HCT116 (cell line): ENCODE measurements around the gene AMMECR1. TPM values are rescaled to one million over a fixed set of nuclear protein-coding genes. Genes with fewer than 3 reads are reported as not detected.

Experiments
- ATAC-seq: fragments of 200-7000 bp; cut with Tn5 transposase; 2 replicates; pipeline ENCODE4 v1.9.1; 2020; ENCODE audit warnings: mild to moderate bottlenecking, moderate library complexity
- BruUV-seq: library from RNA; stranded (reverse); fragments of 400-500 nt; replicated peaks from 2 replicates; lab custom pipeline; 2021; lab: Mats Ljungman, UMichigan
- CTCF ChIA-PET: fragments of 300-600 bp; sonication (Branson Sonifier 250); formaldehyde crosslinking; loops from one replicate; lab custom pipeline; 2021; ENCODE audit warnings: antibody characterized with exemption; lab: Charles Lee
- POLR2A ChIA-PET: fragments of 300-600, 350-600 bp; sonication (Branson Sonifier 250); formaldehyde crosslinking; loops from one replicate; lab custom pipeline; 2021; ENCODE audit warnings: antibody characterized with exemption; lab: Charles Lee
- RAD21 ChIA-PET, 2 experiments: fragments of 300-600 bp; sonication (Branson Sonifier 250); formaldehyde crosslinking; loops; one replicate each; lab custom pipeline; 2023; ENCODE audit warnings: low total read pairs in 2 of 2; ENCODE audit not compliant: uncharacterized antibody in 2 of 2, unreplicated experiment in 2 of 2, low non-redundant PET in 1 of 2; lab: Charles Lee
- DNase-seq: peaks from one replicate; pipeline ENCODE4 v3.0.0-alpha.2; 2010; ENCODE audit warnings: low read depth, low spot score
- H2AFZ ChIP-seq: fragments of 200-600 bp; shearing (Covaris generic), sonication (generic); 2 replicates; pipeline ENCODE4 v1.6.1; 2017; ENCODE audit warnings: low read depth, mixed run types, mixed read lengths, antibody characterized with exemption, low read length; ENCODE audit not compliant: poor library complexity, severe bottlenecking
- H3K27ac ChIP-seq: 2 replicates; pipeline ENCODE4 v1.5.1; 2012; ENCODE audit warnings: low read depth, low read length
- H3K27me3 ChIP-seq: fragments of 200-600 bp; sonication (generic); 2 replicates; pipeline ENCODE4 v1.6.1; 2016; ENCODE audit warnings: mixed run types, low read length, mixed read lengths; ENCODE audit not compliant: insufficient read depth
- H3K36me3 ChIP-seq, 2 experiments: fragments of 200-500 bp in 1 of 2; fragments of 200-600 bp in 1 of 2; sonication (Bioruptor generic) in 1 of 2; sonication (generic) in 1 of 2; 2 replicates each; pipeline versions ENCODE4 v1.5.1 to v1.6.1; 2014 to 2016; ENCODE audit warnings: low read length in 2 of 2, inconsistent platforms in 1 of 2, mixed read lengths in 1 of 2, mixed run types in 1 of 2; ENCODE audit not compliant: insufficient read depth in 2 of 2, control insufficient read depth in 1 of 2
- H3K4me1 ChIP-seq, 2 experiments: fragments of 200-600 bp in 1 of 2; sonication (generic) in 1 of 2; 2 replicates each; pipeline versions ENCODE4 v1.5.1 to v1.6.1; 2012 to 2017; ENCODE audit warnings: low read length in 2 of 2, inconsistent platforms in 1 of 2, mild to moderate bottlenecking in 1 of 2, mixed read lengths in 1 of 2, mixed run types in 1 of 2, moderate library complexity in 1 of 2; ENCODE audit not compliant: insufficient read depth in 2 of 2, control insufficient read depth in 1 of 2
- H3K4me2 ChIP-seq: fragments of 200-600 bp; sonication (generic); 2 replicates; pipeline ENCODE4 v1.6.1; 2017; ENCODE audit warnings: mixed run types, low read length, mixed read lengths
- H3K4me3 ChIP-seq, 2 experiments: fragments of 200-600 bp in 1 of 2; sonication (generic) in 1 of 2; replicated peaks in 1 of 2; 2 replicates each; pipeline ENCODE4 v1.5.1; 2011 to 2016; ENCODE audit warnings: low read length in 2 of 2, control low read depth in 1 of 2, low read depth in 1 of 2, mild to moderate bottlenecking in 1 of 2, mixed read lengths in 1 of 2, mixed run types in 1 of 2
- H3K79me2 ChIP-seq: fragments of 200-600 bp; sonication (generic); 2 replicates; pipeline ENCODE4 v1.6.1; 2017; ENCODE audit warnings: mild to moderate bottlenecking, mixed run types, low read length, moderate library complexity, mixed read lengths; ENCODE audit not compliant: insufficient read depth
- H3K9ac ChIP-seq: fragments of 200-600 bp; sonication (generic); 2 replicates; pipeline ENCODE4 v1.6.1; 2016; ENCODE audit warnings: low read length, mixed read lengths
- H3K9me2 ChIP-seq: fragments of 200-600 bp; sonication (generic), shearing (Covaris generic); 2 replicates; pipeline ENCODE4 v1.6.1; 2017; ENCODE audit warnings: mixed run types, mild to moderate bottlenecking, moderate library complexity; ENCODE audit not compliant: insufficient read depth
- H3K9me3 ChIP-seq, 2 experiments: fragments of 200-500 bp in 1 of 2; fragments of 200-600 bp in 1 of 2; sonication (Bioruptor generic) in 1 of 2; sonication (generic) in 1 of 2; 2 replicates each; pipeline ENCODE4 v1.6.1; 2014 to 2017; ENCODE audit warnings: low read length in 2 of 2, mixed read lengths in 2 of 2, inconsistent platforms in 1 of 2, low read depth in 1 of 2, mild to moderate bottlenecking in 1 of 2, mixed run types in 1 of 2, moderate library complexity in 1 of 2; ENCODE audit not compliant: control insufficient read depth in 1 of 2, insufficient read depth in 1 of 2
- H4K20me1 ChIP-seq: fragments of 200-600 bp; sonication (generic), shearing (Covaris generic); 2 replicates; pipeline ENCODE4 v1.6.1; 2017; ENCODE audit warnings: mixed run types, mild to moderate bottlenecking, moderate library complexity; ENCODE audit not compliant: insufficient read depth
- CBX3 ChIP-seq: IDR thresholded peaks from 2 replicates; pipeline ENCODE4 v1.6.1; 2012; ENCODE audit warnings: low read depth
- CEBPB ChIP-seq: IDR thresholded peaks from 2 replicates; pipeline ENCODE4 v1.6.1; 2012; ENCODE audit warnings: low read depth
- EGR1 ChIP-seq: IDR thresholded peaks from 2 replicates; pipeline ENCODE4 v1.6.1; 2012; ENCODE audit warnings: low read depth
- EZH2 ChIP-seq: fragments of 200-600 bp; sonication (generic); IDR thresholded peaks from 2 replicates; pipeline ENCODE4 v1.6.1; 2017; ENCODE audit warnings: antibody characterized with exemption, mixed run types
- EZH2phosphoT487 ChIP-seq: fragments of 200-600 bp; IDR thresholded peaks from 2 replicates; pipeline ENCODE4 v1.6.1; 2018; ENCODE audit warnings: antibody characterized with exemption, borderline replicate concordance
- FOSL1 ChIP-seq: IDR thresholded peaks from 2 replicates; pipeline ENCODE4 v1.6.1; 2012; ENCODE audit warnings: low read depth
- JUND ChIP-seq: IDR thresholded peaks from 2 replicates; pipeline ENCODE4 v1.6.1; 2012
- POLR2AphosphoS5 ChIP-seq: IDR thresholded peaks from 2 replicates; pipeline ENCODE4 v1.6.1; 2011; ENCODE audit warnings: mild to moderate bottlenecking, low read depth, low read length, moderate library complexity
- RAD21 ChIP-seq: IDR thresholded peaks from 2 replicates; pipeline ENCODE4 v1.6.1; 2012; ENCODE audit warnings: low read depth, mild to moderate bottlenecking
- SIN3A ChIP-seq: IDR thresholded peaks from 2 replicates; pipeline ENCODE4 v1.6.1; 2012; ENCODE audit warnings: low read depth
- SP1 ChIP-seq: IDR thresholded peaks from 2 replicates; pipeline ENCODE4 v1.6.1; 2012; ENCODE audit warnings: low read depth
- TCF7L2 ChIP-seq: IDR thresholded peaks from 2 replicates; pipeline ENCODE4 v1.7.0; 2011; ENCODE audit warnings: borderline replicate concordance, inconsistent platforms; ENCODE audit not compliant: insufficient read depth, insufficient read length; ENCODE audit errors: extremely low read depth
- YY1 ChIP-seq: IDR thresholded peaks from 2 replicates; pipeline ENCODE4 v1.6.1; 2011; ENCODE audit warnings: low read length, low read depth, moderate library complexity, mild to moderate bottlenecking; ENCODE audit not compliant: insufficient replicate concordance; ENCODE audit errors: extremely low read depth
- ZNF274 ChIP-seq: fragments of 200-500 bp; sonication (Bioruptor generic); IDR thresholded peaks from 2 replicates; pipeline ENCODE4 v1.6.1; 2014; ENCODE audit warnings: mild to moderate bottlenecking, low read depth, low read length, inconsistent platforms
- intact Hi-C: fragments of 100-400 bp; cut with micrococcal nuclease; formaldehyde crosslinking; loops from 2 replicates; pipeline ENCODE4 v1.10.0; 2022
- total RNA-seq: library from RNA; stranded (reverse); gene quantifications from one replicate; pipeline ENCODE4 v1.2.1, GENCODE V29; 2021; ENCODE audit not compliant: unreplicated experiment
- TF ChIP-seq, protein P1 (sequence below): IDR thresholded peaks from 2 replicates; pipeline ENCODE4 v1.6.1; 2012
- TF ChIP-seq, protein P2 (sequence below), 3 experiments: fragments of 200-600 bp in 1 of 3; sonication (generic) in 1 of 3; IDR thresholded peaks in 2 of 3; conservative IDR thresholded peaks in 1 of 3; 2 replicates each; pipeline ENCODE4 v1.5.1; 2012 to 2017; ENCODE audit warnings: low read depth in 2 of 3, low read length in 2 of 3, antibody characterized with exemption in 1 of 3, borderline replicate concordance in 1 of 3, control low read depth in 1 of 3, mild to moderate bottlenecking in 1 of 3, mixed read lengths in 1 of 3, mixed run types in 1 of 3, moderate library complexity in 1 of 3; ENCODE audit not compliant: insufficient read depth in 1 of 3
- TF ChIP-seq, protein P3 (sequence below): IDR thresholded peaks from 2 replicates; pipeline ENCODE4 v1.6.1; 2011; ENCODE audit warnings: mild to moderate bottlenecking, low read length, moderate library complexity; ENCODE audit not compliant: insufficient replicate concordance; ENCODE audit errors: extremely low read depth

The AMMECR1 gene
- total RNA-seq, 1 experiment from 2014 or later = 9.2 TPM

DNA sequence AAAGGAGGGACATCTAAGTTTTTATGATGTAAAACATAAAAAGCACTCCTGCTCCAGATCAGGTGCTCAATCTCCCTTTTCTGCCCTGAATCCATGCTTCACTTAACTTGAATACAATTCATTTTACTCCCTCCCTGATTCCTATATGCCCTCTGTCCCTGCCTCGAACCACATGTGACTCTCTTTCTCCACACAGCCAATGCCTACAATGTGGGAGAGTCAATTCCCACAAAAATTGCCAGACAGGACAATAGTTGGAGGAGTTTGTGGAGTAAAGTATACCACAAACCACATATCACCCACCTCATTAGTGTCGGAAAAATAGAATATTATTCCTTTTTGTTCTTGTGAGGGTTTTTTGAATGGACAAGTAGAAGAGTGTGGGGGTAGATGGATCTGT lies 9.7 kb downstream of the AMMECR1 start:
- CTCF ChIA-PET = no interaction called here

More for the DNA sequence above, 9.7 kb downstream of the AMMECR1 start:
- ChIA-PET RAD21 (no interaction called here), POLR2A (interaction anchor here (2.0 kb wide), 1 partner anchor 10 kb away, joined by 4 read pairs; the partner anchor contains the start of gene AMMECR1)
- Histone ChIP-seq H3K79me2 (peaks cover 11% of the 10 kb centered on the region; the same call in 1 of the 2 replicates), H3K36me3 (no peaks in the 10 kb centered on the region), H3K27me3 (no peaks in the 10 kb centered on the region), H2AFZ (no peak overlapping the region), H3K9ac (no peak overlapping the region), H3K9me2 (no peaks in the 10 kb centered on the region), H3K4me3 (no peak overlapping the region), H3K9me3 (no peaks in the 10 kb centered on the region), H3K27ac (no peak overlapping the region), H3K4me2 (no peak overlapping the region), H4K20me1 (0 out of 2 replicates have a peak, but pooled peaks cover 4% of the 10 kb centered on the region), H3K4me1 (no peaks in the 10 kb centered on the region)
- no peak for TF ChIP-seq EZH2phosphoT487
- no peak for TF ChIP-seq RAD21
- no peak for TF ChIP-seq SIN3A
- TF ChIP-seq EZH2 = no peak
- no peak for TF ChIP-seq CBX3
- TF ChIP-seq, protein P1, sequence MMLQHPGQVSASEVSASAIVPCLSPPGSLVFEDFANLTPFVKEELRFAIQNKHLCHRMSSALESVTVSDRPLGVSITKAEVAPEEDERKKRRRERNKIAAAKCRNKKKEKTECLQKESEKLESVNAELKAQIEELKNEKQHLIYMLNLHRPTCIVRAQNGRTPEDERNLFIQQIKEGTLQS = no peak
- no peak for TF ChIP-seq JUND
- no peak for TF ChIP-seq TCF7L2
- TF ChIP-seq YY1 = no peak
- no peak for TF ChIP-seq FOSL1
- no peak for TF ChIP-seq ZNF274
- TF ChIP-seq EGR1 = no peak
- no peak for TF ChIP-seq SP1
- TF ChIP-seq POLR2AphosphoS5 = no peak
- no peak for TF ChIP-seq CEBPB
- TF ChIP-seq, protein P2, sequence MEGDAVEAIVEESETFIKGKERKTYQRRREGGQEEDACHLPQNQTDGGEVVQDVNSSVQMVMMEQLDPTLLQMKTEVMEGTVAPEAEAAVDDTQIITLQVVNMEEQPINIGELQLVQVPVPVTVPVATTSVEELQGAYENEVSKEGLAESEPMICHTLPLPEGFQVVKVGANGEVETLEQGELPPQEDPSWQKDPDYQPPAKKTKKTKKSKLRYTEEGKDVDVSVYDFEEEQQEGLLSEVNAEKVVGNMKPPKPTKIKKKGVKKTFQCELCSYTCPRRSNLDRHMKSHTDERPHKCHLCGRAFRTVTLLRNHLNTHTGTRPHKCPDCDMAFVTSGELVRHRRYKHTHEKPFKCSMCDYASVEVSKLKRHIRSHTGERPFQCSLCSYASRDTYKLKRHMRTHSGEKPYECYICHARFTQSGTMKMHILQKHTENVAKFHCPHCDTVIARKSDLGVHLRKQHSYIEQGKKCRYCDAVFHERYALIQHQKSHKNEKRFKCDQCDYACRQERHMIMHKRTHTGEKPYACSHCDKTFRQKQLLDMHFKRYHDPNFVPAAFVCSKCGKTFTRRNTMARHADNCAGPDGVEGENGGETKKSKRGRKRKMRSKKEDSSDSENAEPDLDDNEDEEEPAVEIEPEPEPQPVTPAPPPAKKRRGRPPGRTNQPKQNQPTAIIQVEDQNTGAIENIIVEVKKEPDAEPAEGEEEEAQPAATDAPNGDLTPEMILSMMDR (IDR thresholded peaks at IDR 0.05 in 2 of 3, conservative IDR thresholded peaks at IDR 0.05 in 1 of 3; ENCODE audit: borderline replicate concordance in 1 of 3, insufficient read depth in 1 of 3, low read depth in 2 of 3, low read length in 2 of 3) = no peak
- TF ChIP-seq, protein P3, sequence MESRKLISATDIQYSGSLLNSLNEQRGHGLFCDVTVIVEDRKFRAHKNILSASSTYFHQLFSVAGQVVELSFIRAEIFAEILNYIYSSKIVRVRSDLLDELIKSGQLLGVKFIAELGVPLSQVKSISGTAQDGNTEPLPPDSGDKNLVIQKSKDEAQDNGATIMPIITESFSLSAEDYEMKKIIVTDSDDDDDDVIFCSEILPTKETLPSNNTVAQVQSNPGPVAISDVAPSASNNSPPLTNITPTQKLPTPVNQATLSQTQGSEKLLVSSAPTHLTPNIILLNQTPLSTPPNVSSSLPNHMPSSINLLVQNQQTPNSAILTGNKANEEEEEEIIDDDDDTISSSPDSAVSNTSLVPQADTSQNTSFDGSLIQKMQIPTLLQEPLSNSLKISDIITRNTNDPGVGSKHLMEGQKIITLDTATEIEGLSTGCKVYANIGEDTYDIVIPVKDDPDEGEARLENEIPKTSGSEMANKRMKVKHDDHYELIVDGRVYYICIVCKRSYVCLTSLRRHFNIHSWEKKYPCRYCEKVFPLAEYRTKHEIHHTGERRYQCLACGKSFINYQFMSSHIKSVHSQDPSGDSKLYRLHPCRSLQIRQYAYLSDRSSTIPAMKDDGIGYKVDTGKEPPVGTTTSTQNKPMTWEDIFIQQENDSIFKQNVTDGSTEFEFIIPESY = no peak
- BruUV-seq = no TSS peak
- intact Hi-C loops = no loop called here
- no peak for DNase-seq
- ATAC-seq = no peak
